GM19468 (cell line): ENCODE results near the gene CT47C1.
A peak's percentile ranks its signal among the peaks of the same experiment; 100 is the strongest.

Experiments
- ATAC-seq: cut with Tn5 transposase; IDR thresholded peaks from one replicate; pipeline ENCODE4 v1.9.1; 2021; ENCODE audit warnings: mild to moderate bottlenecking, moderate library complexity, moderate number of reproducible peaks; ENCODE audit not compliant: unreplicated experiment; ENCODE audit errors: extremely low read depth

CT47C1 gene

GRCh38 chrX:119073200-119073905 is 560 bp downstream of the CT47C1 start:
- no peak for ATAC-seq

DNA sequence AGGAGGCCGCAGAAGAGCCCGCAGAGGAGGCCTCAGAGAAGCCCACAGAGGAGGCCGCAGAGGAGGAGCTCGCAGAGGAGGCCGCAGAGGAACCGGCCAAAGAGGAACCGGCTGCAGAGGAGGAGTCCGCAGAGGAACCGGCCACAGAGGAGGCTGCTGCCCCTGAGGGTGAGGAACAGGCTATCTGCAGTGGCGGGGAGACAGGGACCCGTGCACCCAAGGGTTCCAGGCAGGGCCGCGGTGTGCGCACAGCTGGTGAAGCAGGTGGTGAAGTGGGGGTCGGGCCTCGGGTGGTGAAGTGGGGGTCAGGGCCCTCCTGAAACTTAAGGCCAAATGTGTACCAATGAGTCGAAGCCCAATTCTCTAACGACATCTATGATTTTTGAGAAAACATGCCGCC is 1.1 kb downstream of the CT47C1 start:
- no peak for ATAC-seq

DNA sequence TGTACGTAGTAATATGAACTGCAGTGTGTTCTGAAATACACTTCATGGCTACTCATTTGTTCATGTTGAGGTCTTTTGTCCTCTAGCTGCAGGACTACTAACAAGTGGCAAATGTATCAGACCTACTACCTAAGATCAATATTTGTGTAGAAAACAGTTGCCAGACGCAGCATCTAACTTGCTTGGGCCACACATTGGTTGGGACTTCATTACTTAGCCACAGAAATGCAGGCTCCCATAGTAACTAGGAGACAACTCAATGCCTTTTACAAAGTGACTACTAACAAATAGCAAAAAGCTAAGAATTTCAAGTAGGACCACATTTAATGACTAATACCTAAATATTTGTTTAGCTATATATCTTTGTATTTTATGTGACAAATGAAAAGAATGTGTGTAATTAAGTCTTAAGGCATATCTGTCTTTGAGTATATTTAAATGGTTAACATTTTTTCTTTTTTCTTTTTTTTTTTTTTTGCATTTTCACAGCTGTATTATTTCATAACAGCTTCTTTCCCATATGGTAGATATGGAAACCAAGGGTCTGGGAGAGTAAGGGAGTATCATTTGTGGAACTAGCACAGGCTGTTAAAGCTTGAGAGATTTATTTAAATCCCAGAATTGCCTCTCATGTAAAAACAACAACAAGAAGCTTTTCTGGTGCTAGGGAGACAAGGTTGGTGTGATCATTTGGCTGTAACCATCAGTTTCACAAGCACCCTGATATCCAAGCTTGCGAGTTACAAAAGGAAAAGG is 2.7 kb downstream of the CT47C1 start:
- no peak for ATAC-seq

GRCh38 chrX:119082278-119082677 is 9.5 kb downstream of the CT47C1 start:
- no peak for ATAC-seq

- no peak for ATAC-seq
These were observed 12.0 kb downstream of the CT47C1 start for GRCh38 chrX:119084766-119085165.

DNA sequence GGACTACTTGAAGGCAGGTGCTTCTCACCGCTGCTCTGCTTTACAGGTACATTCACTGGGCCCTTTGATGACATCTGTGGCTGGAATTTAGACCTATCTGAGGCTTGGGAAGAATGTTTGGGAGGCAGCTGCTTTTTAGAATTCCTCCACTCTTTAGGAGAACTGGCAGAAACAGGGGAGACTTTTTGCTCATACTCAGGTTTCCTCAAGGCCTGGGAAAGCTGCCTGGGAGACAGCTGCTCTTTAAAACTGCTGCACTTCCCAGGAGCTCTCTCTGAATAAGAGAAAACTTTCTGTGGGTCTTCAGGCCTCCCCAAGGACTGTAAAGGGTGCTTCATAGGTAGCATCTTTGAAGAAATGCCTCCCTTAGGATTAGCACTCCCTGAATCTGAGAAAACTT is 14.3 kb downstream of the CT47C1 start:
- ATAC-seq = no peak

DNA sequence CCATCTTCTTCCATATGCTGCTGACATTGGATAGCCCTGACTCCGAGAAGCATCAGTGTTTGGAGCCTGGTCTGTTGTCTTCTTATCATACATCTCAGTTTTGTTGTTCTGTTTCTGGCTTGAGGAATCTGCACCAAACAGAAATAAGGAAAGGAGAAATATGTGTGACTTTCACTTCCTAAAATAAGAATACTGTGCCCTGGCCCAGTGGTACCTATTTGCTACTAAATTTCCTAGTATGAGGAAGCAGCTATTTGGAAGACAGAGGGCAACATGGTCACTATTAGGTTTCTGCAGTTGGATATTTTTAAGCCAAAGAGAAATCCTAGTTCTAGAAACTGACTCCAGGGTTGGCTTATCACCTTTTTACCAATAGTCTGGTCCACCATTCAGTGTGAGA is 16.8 kb downstream of the CT47C1 start:
- ATAC-seq = no peak

GRCh38 chrX:119090627-119091026 is 17.8 kb downstream of the CT47C1 start:
- ATAC-seq = no peak

- ATAC-seq = no peak
These were observed 21.4 kb downstream of the CT47C1 start for GRCh38 chrX:119093991-119094735.

DNA sequence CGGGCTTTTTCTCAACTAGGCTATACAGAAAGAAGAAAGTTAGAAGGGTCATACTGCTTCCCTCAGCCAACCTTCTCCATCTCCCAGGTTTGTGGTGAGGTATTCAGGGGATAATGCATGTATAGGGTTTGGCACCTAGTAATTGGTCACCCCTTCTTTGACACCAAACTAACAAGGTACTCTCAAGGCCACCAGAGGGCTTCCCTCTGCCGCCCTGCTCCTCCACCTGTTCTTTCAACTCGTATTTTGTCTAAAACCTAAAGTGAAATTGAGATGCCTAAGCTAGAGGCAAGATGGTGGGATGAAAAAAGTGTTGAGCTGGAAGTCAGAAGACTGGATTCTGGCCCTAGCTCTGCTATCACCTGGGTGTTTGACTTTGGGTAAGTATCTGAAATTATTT is 22.0 kb downstream of the CT47C1 start:
- no peak for ATAC-seq

DNA sequence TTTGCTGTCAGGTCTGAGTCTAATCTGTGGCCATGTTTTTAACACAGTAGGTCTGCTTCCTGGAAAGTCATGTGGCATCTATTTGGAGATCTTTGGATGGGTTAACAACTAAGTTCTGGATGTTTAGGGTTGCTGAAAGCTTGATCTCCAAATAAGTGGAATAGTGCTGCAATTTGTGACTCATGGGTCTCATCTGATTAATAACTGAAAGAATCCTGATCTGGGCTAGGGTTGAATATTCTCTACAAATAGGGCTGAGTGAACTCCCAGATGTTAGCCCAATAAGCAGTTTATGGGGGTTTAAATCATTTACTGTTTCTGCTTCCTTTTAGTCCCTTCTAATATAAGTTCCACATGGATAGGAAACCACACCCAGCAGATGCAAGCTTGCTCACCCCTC is 23.1 kb downstream of the CT47C1 start:
- no peak for ATAC-seq

- no peak for ATAC-seq
These were observed 28.4 kb downstream of the CT47C1 start for GRCh38 chrX:119101168-119101567.

DNA sequence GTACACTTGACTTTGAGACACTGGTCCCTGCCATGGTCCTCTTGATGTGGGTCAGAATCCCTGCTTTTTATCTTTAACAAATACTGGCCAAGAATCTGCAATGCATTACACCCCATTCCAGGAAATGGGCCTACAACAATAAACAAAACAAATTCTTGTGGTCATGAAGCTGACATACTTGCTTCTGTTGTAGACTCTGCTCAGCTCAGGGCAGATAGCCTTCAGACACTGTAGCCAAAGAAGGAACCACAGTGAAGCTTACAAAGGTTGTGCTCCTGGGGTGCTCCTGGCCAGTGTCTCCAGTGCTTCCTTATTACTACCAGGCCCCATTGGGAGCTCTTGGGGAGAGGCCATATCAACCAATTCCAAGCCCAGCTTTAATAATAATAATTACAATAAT is 33.0 kb downstream of the CT47C1 start:
- no peak for ATAC-seq

DNA sequence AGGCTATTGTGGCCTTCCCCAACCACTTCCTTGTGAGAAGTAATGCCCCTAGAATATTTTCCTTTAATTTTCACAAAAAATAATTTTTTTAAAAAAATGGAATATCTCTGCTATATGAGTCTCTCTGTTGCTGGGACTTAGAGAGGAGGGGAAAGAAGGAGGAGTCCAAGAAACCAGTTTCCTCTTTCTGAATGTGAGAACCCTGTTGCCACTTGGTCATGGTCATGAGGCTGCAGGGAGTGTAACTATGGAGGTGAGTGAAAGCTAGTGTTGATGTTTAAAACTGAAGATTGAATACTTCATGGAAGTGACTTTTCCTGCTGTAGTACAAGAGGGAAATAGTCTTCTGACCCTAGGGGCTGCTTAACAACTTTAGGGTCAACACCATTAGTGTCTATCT is 34.4 kb downstream of the CT47C1 start:
- ATAC-seq = no peak

DNA sequence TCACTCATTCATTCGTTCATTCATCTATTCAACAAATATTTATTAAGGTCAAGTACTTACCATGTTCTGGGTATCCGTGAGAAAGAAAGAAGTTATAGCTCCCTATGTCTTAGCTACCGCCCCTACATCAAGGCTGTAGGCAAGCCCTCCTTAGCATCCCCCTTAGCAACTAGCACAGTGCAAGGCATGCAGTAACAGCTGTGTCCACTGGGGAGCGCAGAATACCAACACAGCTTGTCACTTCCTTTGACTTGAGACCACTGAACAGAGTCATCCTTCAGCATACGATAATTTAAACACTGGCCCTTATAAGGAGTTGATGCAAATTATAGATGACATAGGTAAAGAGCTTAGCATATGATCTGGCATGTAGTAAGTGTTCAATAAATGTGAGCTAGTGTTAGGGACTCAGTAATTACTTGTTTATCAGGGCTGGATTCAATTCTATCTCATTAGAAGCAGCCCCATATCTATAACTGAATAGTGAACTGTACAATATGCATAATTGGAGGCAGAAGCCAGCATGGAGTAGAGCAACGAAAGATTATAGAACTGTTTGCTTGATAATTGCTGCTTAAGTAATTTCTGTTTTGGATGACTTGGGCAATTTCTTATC is 46.1 kb downstream of the CT47C1 start:
- peak; percentile 63 for ATAC-seq

GRCh38 chrX:119121341-119121740 is 48.5 kb downstream of the CT47C1 start:
- ATAC-seq = no peak
